Measurements from ENCODE around the gene LGALS1.
"Not testable (repeated sequence)": the region's sequence is repeated elsewhere in the genome, so short reads cannot be mapped to it uniquely, and the experiment has no call there.

The LGALS1 gene

GRCh38 chr22:37650463-37651136 is 24.8 kb upstream of the LGALS1 start:
- Mint-ChIP-seq H3K27ac (no peak overlapping the region), H3K4me3 (no peak overlapping the region), H3K36me3 (ENCODE audit: low read depth) (peaks cover 40% of the 10 kb centered on the region), H3K4me1 (no peaks in the 10 kb centered on the region), H3K27me3 (ENCODE audit: low read depth) (no peaks in the 10 kb centered on the region), H3K9me3 (no peaks in the 10 kb centered on the region)
- no peak for TF ChIP-seq CTCF (IDR thresholded peaks at IDR 0.05; ENCODE audit: unreplicated experiment in 3 of 3)

DNA sequence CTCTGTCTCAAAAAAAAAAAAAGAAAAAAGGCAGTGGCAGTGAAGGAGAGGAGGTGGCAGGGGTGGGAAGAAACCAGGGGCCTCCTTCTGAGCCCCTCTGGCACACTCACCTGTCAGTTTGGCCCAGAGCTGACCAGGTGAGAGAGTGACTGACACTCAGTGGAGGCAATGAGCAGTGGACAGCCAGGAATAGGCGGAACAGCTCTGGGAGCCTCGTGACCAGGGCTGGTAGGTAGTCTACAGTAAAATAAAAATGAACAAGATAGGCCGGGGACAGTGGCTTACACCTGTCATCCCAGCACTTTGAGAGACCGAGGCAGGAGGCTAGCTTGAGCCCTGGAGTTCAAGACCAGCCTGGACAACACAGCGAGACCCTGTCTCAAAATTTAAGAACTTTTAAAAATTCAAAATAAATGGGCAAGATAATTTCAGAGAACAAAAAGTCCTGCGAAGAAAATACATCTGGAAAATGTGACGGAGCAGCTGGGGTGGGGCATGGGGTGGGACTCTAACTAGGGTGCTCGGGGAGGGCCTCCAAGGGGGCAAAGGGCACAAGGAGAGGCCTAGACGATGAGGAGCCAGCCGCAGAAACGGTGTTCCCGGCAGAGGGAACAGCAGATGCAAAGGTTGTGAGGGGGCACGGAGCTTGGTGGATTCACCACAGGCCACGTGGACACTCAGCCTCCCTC is 20.7 kb upstream of the LGALS1 start:
- TF ChIP-seq CTCF (IDR thresholded peaks at IDR 0.05; ENCODE audit: unreplicated experiment in 3 of 3) = no peak
- Mint-ChIP-seq H3K9me3 (no peaks in the 10 kb centered on the region), H3K4me3 (no peak overlapping the region)

DNA sequence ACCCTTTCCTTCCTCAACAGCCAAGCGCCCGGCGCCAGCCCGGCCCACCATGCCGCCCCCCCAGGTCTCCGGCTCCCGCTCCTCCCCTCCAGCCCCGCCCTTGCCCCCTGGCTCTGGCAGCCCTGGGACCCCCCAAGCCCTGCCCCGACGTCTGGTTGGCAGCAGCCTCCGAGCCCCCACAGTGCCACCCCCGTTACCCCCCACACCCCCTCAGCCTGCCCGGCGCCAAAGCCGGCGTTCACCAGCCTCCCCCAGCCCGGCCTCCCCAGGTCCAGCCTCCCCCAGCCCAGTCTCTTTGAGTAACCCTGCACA is 20.2 kb upstream of the LGALS1 start:
- TF ChIP-seq CTCF (IDR thresholded peaks at IDR 0.05; ENCODE audit: unreplicated experiment in 3 of 3) = no peak
- H3K27ac Mint-ChIP-seq = no peak overlapping the region
- peaks cover 18% of the 10 kb centered on the region for H3K4me1 Mint-ChIP-seq

More for the DNA sequence above, 20.7 kb upstream of the LGALS1 start:
- peaks cover 13% of the 10 kb centered on the region for H3K4me1 Mint-ChIP-seq
- no peak overlapping the region for H3K27ac Mint-ChIP-seq
- H3K36me3 Mint-ChIP-seq (ENCODE audit: low read depth) = peaks cover 29% of the 10 kb centered on the region
- H3K27me3 Mint-ChIP-seq (ENCODE audit: low read depth) = no peaks in the 10 kb centered on the region

GRCh38 chr22:37656583-37656982 is 18.9 kb upstream of the LGALS1 start:
- H3K27me3 Mint-ChIP-seq (ENCODE audit: low read depth); H3K9me3 Mint-ChIP-seq: not testable (repeated sequence)
- Mint-ChIP-seq H3K36me3 (ENCODE audit: low read depth) (peaks cover 16% of the 10 kb centered on the region), H3K4me1 (peaks cover 32% of the 10 kb centered on the region), H3K27ac (peak overlapping the region; percentile 7 to 52 (median 37)), H3K4me3 (peak overlapping the region in 1 of 3 experiments; percentile 51)

More for the DNA sequence above, 20.2 kb upstream of the LGALS1 start:
- H3K9me3 Mint-ChIP-seq = no peaks in the 10 kb centered on the region
- no peak overlapping the region for H3K4me3 Mint-ChIP-seq
- no peaks in the 10 kb centered on the region for H3K27me3 Mint-ChIP-seq (ENCODE audit: low read depth)
- peaks cover 24% of the 10 kb centered on the region for H3K36me3 Mint-ChIP-seq (ENCODE audit: low read depth)

- no peaks in the 10 kb centered on the region for H3K27me3 Mint-ChIP-seq (ENCODE audit: low read depth)
- H3K4me1 Mint-ChIP-seq = peaks cover 38% of the 10 kb centered on the region
- H3K4me3 Mint-ChIP-seq = peak overlapping the region; percentile 90 to 93 (median 90)
- H3K27ac Mint-ChIP-seq = peak overlapping the region; percentile 91 to 93 (median 91)
- no peaks in the 10 kb centered on the region for H3K9me3 Mint-ChIP-seq
- peaks cover 7% of the 10 kb centered on the region for H3K36me3 Mint-ChIP-seq (ENCODE audit: low read depth)
- no peak for TF ChIP-seq CTCF (IDR thresholded peaks at IDR 0.05; ENCODE audit: unreplicated experiment in 3 of 3)
Measured at GRCh38 chr22:37657590-37658132, 17.8 kb upstream of the LGALS1 start.

- Mint-ChIP-seq H3K27me3 (ENCODE audit: low read depth) (no peaks in the 10 kb centered on the region), H3K9me3 (no peaks in the 10 kb centered on the region), H3K4me3 (peak within 1 kb of the TSS; percentile 90 to 93 (median 90)), H3K36me3 (ENCODE audit: low read depth) (no peaks in the 10 kb centered on the region), H3K4me1 (peaks cover 38% of the 10 kb centered on the region), H3K27ac (peak within 1 kb of the TSS; percentile 91 to 93 (median 91))
- no peak for TF ChIP-seq CTCF (IDR thresholded peaks at IDR 0.05; ENCODE audit: unreplicated experiment in 3 of 3)
Measured at GRCh38 chr22:37658133-37659065, 17.0 kb upstream of the LGALS1 start, which contains the start of gene PDXP. TSS of gene PDXP (plus strand) at chr22:37658723. CDS start at chr22:37658783, 60 bp downstream.

Measured in nephron (organoid).